Sigmoid colon (tissue), 7 donors: ENCODE measurements around the gene POU2F3. TPM values are rescaled to one million over a fixed set of nuclear protein-coding genes. Genes with fewer than 3 reads are reported as not detected.

Experiments used
- DNase-seq: peaks from one replicate; pipeline ENCODE4 v3.0.0-alpha.2; 2019
- H3K27ac ChIP-seq, 4 donors: fragments of 200-600 bp; sonication (generic); one replicate each; pipeline ENCODE4 v1.5.1; 2016 to 2019; ENCODE audit warnings: mild to moderate bottlenecking in 1 of 4
- H3K27me3 ChIP-seq, 3 donors: fragments of 200-600 bp; sonication (generic); one replicate each; pipeline ENCODE4 v1.5.1; 2019; ENCODE audit warnings: mild to moderate bottlenecking in 1 of 3
- H3K36me3 ChIP-seq, 4 donors: fragments of 200-600 bp; sonication (generic); one replicate each; pipeline ENCODE4 v1.5.1; 2016 to 2019
- H3K4me1 ChIP-seq, 4 donors: fragments of 200-600 bp; sonication (generic); one replicate each; pipeline ENCODE4 v1.5.1; 2017 to 2019
- H3K4me3 ChIP-seq, 4 donors: fragments of 200-600 bp; sonication (generic); one replicate each; pipeline ENCODE4 v1.5.1; 2017 to 2019; ENCODE audit warnings: mild to moderate bottlenecking in 2 of 4, moderate library complexity in 1 of 4
- H3K9me3 ChIP-seq, 4 donors: fragments of 200-600 bp in 3 of 4; sonication (generic) in 3 of 4; one replicate each; pipeline versions ENCODE4 v1.5.1 to v1.6.1; 2013 to 2019
- EP300 ChIP-seq, 4 donors: sonication (generic); formaldehyde crosslinking; IDR thresholded peaks; one replicate each; pipeline ENCODE4 v1.6.1; 2017; ENCODE audit warnings: antibody characterized with exemption in 4 of 4
- POLR2A ChIP-seq, 2 donors: fragments of 450-650 bp; IDR thresholded peaks; one replicate each; pipeline ENCODE4 v1.6.1; 2016; ENCODE audit warnings: antibody characterized with exemption in 2 of 2, mild to moderate bottlenecking in 2 of 2, moderate library complexity in 2 of 2
- POLR2AphosphoS5 ChIP-seq, 4 donors: sonication (generic); formaldehyde crosslinking; IDR thresholded peaks; one replicate each; pipeline ENCODE4 v1.6.1; 2017; ENCODE audit warnings: antibody characterized with exemption in 4 of 4
- WGBS, 2 donors: extraction: QIAGEN DNeasy Blood & Tissue Kit; methylation state at CpG; one replicate each; pipeline ENCODE4 v1.1.7; 2013; 5-methylcytosine and 5-hydroxymethylcytosine counted together
- intact Hi-C: fragments of 100-400 bp; cut with DNase I; formaldehyde crosslinking; loops from one replicate; pipeline ENCODE4 v1.15.1; 2023
- polyA plus RNA-seq, 3 donors: library from polyadenylated mRNA; stranded (reverse); fragments of 200-250 nt; gene quantifications; one replicate each; pipeline ENCODE4 v1.2.3, GENCODE V29; 2013
- total RNA-seq, 4 donors: library from RNA; depleted of rRNA; stranded (reverse); fragments of >200 nt; gene quantifications; one replicate each; pipeline ENCODE4 v1.1.0, GENCODE V29; 2016
- TF ChIP-seq, protein P1 (sequence below), 4 experiments: fragments of 450-650 bp in 3 of 4; fragments of 200-600 bp in 1 of 4; IDR thresholded peaks; one replicate each; pipeline ENCODE4 v1.5.1; 2016 to 2019; ENCODE audit warnings: antibody characterized with exemption in 4 of 4, mild to moderate bottlenecking in 3 of 4, moderate library complexity in 2 of 4
- donor health status: healthy with polysubstance abuse.
- donor health status: Bipolar disorder and iron deficiency.
- donor health status: healthy.

Gene POU2F3
- total and polyA plus RNA-seq, 7 donors: 0.92 to 1.8 (median 1.3) TPM; not detected in 4

DNA sequence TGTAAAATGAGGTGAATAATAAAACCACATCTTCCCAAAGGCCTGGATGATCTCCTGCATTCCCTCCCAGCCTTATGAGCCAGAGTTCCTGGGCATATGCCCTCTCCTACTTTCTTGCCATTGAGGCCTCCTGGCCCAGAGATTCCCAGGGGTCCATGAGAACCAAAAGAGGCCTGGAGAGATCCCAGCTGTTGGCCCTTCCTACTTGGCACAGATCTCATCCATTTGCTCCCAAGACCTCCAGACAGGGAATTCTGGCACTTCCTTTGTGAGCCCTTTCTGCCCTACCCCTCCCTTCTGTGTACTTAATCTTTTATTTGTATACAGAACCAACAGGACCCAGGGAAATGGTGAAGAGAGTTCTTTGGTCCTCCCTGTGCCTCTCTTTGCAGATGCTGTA lies 21.4 kb downstream of the POU2F3 start:
- intact Hi-C loops: no loop called here
- no peaks in the 10 kb centered on the region for H3K4me1 ChIP-seq
- H3K27me3 ChIP-seq: peaks cover 0 to 27% (median 0%) of the 10 kb centered on the region in 3 donors
- H3K27ac ChIP-seq: no peak overlapping the region
- no peak for DNase-seq
- H3K9me3 ChIP-seq: no peaks in the 10 kb centered on the region
- no peak overlapping the region for H3K4me3 ChIP-seq
- no peaks in the 10 kb centered on the region for H3K36me3 ChIP-seq
- TF ChIP-seq EP300 (IDR thresholded peaks at IDR 0.05) (no peak), POLR2AphosphoS5 (IDR thresholded peaks at IDR 0.05) (no peak), POLR2A (IDR thresholded peaks at IDR 0.05) (no peak)
- TF ChIP-seq, protein P1, sequence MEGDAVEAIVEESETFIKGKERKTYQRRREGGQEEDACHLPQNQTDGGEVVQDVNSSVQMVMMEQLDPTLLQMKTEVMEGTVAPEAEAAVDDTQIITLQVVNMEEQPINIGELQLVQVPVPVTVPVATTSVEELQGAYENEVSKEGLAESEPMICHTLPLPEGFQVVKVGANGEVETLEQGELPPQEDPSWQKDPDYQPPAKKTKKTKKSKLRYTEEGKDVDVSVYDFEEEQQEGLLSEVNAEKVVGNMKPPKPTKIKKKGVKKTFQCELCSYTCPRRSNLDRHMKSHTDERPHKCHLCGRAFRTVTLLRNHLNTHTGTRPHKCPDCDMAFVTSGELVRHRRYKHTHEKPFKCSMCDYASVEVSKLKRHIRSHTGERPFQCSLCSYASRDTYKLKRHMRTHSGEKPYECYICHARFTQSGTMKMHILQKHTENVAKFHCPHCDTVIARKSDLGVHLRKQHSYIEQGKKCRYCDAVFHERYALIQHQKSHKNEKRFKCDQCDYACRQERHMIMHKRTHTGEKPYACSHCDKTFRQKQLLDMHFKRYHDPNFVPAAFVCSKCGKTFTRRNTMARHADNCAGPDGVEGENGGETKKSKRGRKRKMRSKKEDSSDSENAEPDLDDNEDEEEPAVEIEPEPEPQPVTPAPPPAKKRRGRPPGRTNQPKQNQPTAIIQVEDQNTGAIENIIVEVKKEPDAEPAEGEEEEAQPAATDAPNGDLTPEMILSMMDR (IDR thresholded peaks at IDR 0.05): no peak

DNA sequence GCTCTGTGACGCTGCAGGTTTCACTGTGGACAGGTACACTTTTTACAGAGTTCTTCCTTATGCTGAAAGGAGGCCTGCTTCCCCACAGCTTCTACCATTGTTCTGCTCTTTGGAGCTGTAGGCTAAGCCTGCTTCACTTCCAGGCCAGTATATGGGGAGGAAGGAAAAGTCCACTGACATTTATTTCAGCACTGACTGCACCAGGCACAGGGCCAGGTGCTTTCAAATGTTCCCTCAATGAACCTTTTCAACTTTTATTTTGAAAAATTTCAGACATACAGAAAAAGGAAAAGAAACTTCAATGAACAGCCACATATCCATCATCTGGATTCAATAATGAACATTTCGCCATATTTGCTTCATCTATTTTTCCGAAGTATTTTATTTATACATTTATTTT lies 22.0 kb downstream of the POU2F3 start:
- intact Hi-C loops: no loop called here
- no peaks in the 10 kb centered on the region for H3K9me3 ChIP-seq
- no peak overlapping the region for H3K27ac ChIP-seq
- no peaks in the 10 kb centered on the region for H3K36me3 ChIP-seq
- no peaks in the 10 kb centered on the region for H3K4me1 ChIP-seq
- no peak for DNase-seq
- TF ChIP-seq POLR2AphosphoS5 (IDR thresholded peaks at IDR 0.05) (no peak), POLR2A (IDR thresholded peaks at IDR 0.05) (no peak), EP300 (IDR thresholded peaks at IDR 0.05) (no peak)
- TF ChIP-seq, protein P1 (IDR thresholded peaks at IDR 0.05): no peak
- 81 to 83% methylated on average over 3 of the region's 3 CpGs for WGBS, 2 donors
- no peak overlapping the region for H3K4me3 ChIP-seq
- H3K27me3 ChIP-seq: peaks cover 0 to 25% (median 3%) of the 10 kb centered on the region in 3 donors

DNA sequence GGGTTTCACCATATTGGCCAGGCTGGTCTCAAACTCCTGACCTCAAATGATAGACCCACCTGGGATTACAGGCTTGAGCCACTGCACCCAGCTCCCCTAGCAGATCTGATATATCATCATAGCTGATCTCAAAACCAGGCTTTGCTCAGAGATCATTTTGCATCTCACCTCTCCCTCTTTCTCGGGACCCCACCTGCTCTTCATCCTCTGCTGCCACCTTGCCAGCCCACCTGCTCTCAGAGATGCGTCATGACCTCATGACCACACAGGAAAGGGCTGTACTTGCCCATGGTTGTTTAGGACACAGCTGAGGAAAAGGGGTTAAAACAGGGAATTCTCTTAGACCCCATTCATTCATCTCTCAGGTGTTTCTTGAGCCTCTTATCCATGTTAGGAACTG lies 27.4 kb downstream of the POU2F3 start:
- Histone ChIP-seq H3K4me1 (no peaks in the 10 kb centered on the region), H3K4me3 (no peak overlapping the region), H3K9me3 (no peaks in the 10 kb centered on the region), H3K27me3 (peaks cover 3 to 10% (median 4%) of the 10 kb centered on the region in 3 donors), H3K36me3 (no peaks in the 10 kb centered on the region), H3K27ac (no peak overlapping the region)
- 56 to 79% methylated on average over 2 of the region's 2 CpGs for WGBS, 2 donors
- no peak for DNase-seq
- intact Hi-C loops: no loop called here
- TF ChIP-seq, protein P1 (IDR thresholded peaks at IDR 0.05): no peak
- no peak for TF ChIP-seq POLR2A (IDR thresholded peaks at IDR 0.05)
- TF ChIP-seq POLR2AphosphoS5 (IDR thresholded peaks at IDR 0.05): no peak
- no peak for TF ChIP-seq EP300 (IDR thresholded peaks at IDR 0.05)

DNA sequence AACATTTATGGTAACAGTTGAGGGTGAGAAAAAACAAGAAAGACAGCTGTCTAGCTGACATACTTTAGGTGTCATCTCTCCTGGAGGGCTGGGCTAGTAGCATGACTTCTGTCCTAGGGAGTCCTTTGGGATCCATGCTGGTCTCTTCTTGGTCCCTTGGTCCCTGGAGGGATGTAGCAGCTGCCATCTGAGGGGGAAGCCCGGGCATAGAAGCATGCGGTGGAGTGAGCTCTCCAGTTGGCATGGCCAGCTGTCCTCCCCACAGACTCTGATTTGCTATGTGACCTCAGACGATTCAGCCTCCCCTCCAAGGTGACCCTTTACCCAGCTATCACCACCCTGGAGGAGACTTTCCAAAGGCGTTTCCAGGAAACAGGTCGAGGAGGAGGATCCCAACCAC lies 28.7 kb downstream of the POU2F3 start:
- H3K9me3 ChIP-seq: no peaks in the 10 kb centered on the region
- H3K27me3 ChIP-seq: peaks cover 3 to 10% (median 4%) of the 10 kb centered on the region in 3 donors
- DNase-seq: no peak
- 46 to 75% methylated on average over 5 of the region's 5 CpGs for WGBS, 2 donors
- no peaks in the 10 kb centered on the region for H3K4me1 ChIP-seq
- intact Hi-C loops: no loop called here
- no peak for TF ChIP-seq POLR2A (IDR thresholded peaks at IDR 0.05)
- TF ChIP-seq POLR2AphosphoS5 (IDR thresholded peaks at IDR 0.05): no peak
- TF ChIP-seq, protein P1 (IDR thresholded peaks at IDR 0.05): no peak
- no peak for TF ChIP-seq EP300 (IDR thresholded peaks at IDR 0.05)
- H3K4me3 ChIP-seq: no peak overlapping the region
- no peaks in the 10 kb centered on the region for H3K36me3 ChIP-seq
- no peak overlapping the region for H3K27ac ChIP-seq

DNA sequence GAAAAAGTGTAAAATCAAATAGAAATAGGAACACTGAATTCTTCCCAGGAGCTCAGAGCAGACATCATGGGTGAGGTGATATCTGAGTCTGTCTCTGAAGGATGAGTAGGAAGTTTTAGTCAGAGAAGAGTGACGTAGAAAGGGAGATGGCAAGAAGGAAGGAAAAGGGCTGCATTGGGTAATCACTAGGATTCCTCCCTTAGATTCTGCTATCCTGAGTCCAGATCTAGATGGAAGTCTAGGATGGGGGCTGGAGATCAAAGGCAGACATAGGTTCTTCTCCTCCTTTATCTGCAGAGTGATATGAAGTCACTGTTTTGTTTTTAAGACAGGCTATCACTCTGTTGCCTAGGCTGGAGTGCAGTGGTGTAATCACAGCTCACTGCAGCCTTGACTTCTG lies 30.4 kb downstream of the POU2F3 start:
- Histone ChIP-seq H3K4me3 (no peak overlapping the region), H3K9me3 (no peaks in the 10 kb centered on the region), H3K27me3 (peaks cover 3 to 10% (median 4%) of the 10 kb centered on the region in 3 donors), H3K36me3 (no peaks in the 10 kb centered on the region), H3K27ac (no peak overlapping the region), H3K4me1 (no peaks in the 10 kb centered on the region)
- intact Hi-C loops: no loop called here
- TF ChIP-seq, protein P1 (IDR thresholded peaks at IDR 0.05): no peak
- TF ChIP-seq POLR2A (IDR thresholded peaks at IDR 0.05) (no peak), EP300 (IDR thresholded peaks at IDR 0.05) (no peak), POLR2AphosphoS5 (IDR thresholded peaks at IDR 0.05) (no peak)
- WGBS, 2 donors: 73 to 88% methylated on average over 1 of the region's 1 CpG
- no peak for DNase-seq
